ENCODE data around the gene EML1.

EML1 gene

DNA sequence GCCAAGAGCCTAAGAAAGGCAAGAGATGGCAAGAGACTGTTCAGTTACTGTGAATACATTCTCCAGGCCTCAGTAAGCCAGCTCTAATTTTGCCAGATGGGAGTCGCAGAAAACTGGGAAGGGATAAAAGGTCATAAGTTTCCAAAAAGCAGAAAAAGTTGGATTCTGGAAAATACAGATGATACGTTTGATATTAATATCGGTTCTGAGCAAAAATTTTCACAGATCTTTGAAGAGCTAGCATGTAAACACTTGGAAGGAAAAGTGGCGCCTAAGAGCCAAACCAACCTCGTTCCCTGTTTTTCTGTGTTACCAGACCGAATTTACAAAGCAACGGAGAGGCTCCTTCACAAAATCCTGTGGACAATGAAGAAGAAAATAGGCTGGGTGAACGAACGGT lies 7.8 kb upstream of the EML1 start:
- Histone ChIP-seq H3K27me3 (ENCODE audit: low read depth, low read length) (no peaks in the 10 kb centered on the region), H3K9me3 (ENCODE audit: control insufficient read depth in 1 of 2, low read length in 2 of 2) (no peaks in the 10 kb centered on the region), H3K4me3 (ENCODE audit: low read depth in 1 of 2, low read length in 2 of 2) (no peak overlapping the region), H3K27ac (ENCODE audit: low read length) (no peak overlapping the region), H3K4me1 (ENCODE audit: control insufficient read depth in 1 of 2, insufficient read depth in 2 of 2, low read length in 2 of 2) (peaks cover 0 to 28% of the 10 kb centered on the region in 2 donors), H3K36me3 (ENCODE audit: control insufficient read depth in 1 of 2, insufficient read depth in 2 of 2, low read length in 2 of 2) (no peaks in the 10 kb centered on the region)

DNA sequence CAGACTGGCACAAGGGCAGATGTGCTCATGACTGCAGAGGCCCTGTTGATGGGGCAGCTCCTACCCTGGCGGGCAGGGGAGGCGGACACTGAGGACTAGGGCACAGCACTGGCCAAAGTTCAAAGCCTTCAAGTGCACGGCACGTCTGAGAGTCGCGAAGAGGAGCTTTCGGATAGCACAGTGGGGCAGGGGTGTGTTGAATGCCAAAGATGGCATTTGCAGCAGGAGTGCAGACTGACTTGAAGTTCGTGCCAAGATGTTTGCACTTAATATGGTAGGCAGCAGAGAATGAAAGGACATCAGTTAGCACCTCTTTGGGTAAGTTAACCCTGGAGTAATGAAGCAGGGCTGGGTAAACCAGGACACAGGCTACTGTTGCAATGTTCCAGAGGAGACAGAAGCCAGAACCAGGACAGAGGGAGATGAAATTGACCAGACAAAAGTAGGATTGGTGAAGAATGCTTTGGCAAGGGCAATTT lies 6.7 kb upstream of the EML1 start:
- no peaks in the 10 kb centered on the region for H3K36me3 ChIP-seq (ENCODE audit: control insufficient read depth in 1 of 2, insufficient read depth in 2 of 2, low read length in 2 of 2)
- no peak overlapping the region for H3K27ac ChIP-seq (ENCODE audit: low read length)
- H3K4me3 ChIP-seq (ENCODE audit: low read depth in 1 of 2, low read length in 2 of 2), result no peak overlapping the region
- H3K9me3 ChIP-seq (ENCODE audit: control insufficient read depth in 1 of 2, low read length in 2 of 2), result no peaks in the 10 kb centered on the region
- H3K4me1 ChIP-seq (ENCODE audit: control insufficient read depth in 1 of 2, insufficient read depth in 2 of 2, low read length in 2 of 2), result peaks cover 2 to 39% of the 10 kb centered on the region in 2 donors
- no peaks in the 10 kb centered on the region for H3K27me3 ChIP-seq (ENCODE audit: low read depth, low read length)

DNA sequence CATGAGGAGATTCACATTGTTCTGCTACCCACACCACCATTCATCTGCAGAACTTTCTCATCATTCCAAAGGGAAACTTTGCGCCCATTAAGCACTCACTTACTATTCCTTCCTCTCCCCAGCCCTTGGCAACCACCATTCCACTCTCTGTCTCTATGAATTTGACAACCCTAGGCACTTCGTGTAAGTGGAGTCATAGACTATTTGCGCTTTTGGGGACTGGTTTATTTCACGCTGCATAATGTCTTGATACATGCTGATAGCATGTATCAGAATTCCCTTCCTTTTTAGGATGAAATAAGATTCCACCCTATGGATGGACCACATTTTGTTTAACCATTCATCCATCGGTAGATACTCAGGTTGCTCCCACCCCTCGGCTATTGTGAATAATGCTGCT lies 4.5 kb upstream of the EML1 start:
- Histone ChIP-seq H3K36me3 (ENCODE audit: control insufficient read depth in 1 of 2, insufficient read depth in 2 of 2, low read length in 2 of 2) (no peaks in the 10 kb centered on the region), H3K9me3 (ENCODE audit: control insufficient read depth in 1 of 2, low read length in 2 of 2) (no peaks in the 10 kb centered on the region), H3K4me3 (ENCODE audit: low read depth in 1 of 2, low read length in 2 of 2) (no peak overlapping the region), H3K27me3 (ENCODE audit: low read depth, low read length) (peaks cover 3% of the 10 kb centered on the region), H3K4me1 (ENCODE audit: control insufficient read depth in 1 of 2, insufficient read depth in 2 of 2, low read length in 2 of 2) (peaks cover 10 to 49% of the 10 kb centered on the region in 2 donors), H3K27ac (ENCODE audit: low read length) (no peak overlapping the region)

DNA sequence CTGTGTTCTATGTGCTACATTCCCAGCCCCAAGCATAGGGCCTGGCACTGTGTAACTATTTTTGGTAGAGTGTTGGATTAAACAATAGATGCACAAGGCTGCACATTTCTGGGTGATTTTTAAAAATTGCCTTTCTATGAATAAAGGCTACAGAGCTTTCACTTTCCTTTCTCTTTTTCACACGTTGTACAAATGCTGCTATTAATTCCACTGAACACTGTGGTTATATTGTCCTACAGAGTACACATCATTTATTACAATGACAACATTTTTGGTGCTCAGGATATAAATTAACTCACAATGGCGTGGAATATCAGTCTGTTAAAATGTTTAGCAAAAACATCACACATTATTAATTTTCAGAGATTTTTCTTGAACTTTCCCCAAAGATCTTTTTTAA lies 3.6 kb upstream of the EML1 start:
- peaks cover 3% of the 10 kb centered on the region for H3K27me3 ChIP-seq (ENCODE audit: low read depth, low read length)
- H3K4me3 ChIP-seq (ENCODE audit: low read depth in 1 of 2, low read length in 2 of 2), result no peak overlapping the region
- no peak overlapping the region for H3K27ac ChIP-seq (ENCODE audit: low read length)
- no peaks in the 10 kb centered on the region for H3K9me3 ChIP-seq (ENCODE audit: control insufficient read depth in 1 of 2, low read length in 2 of 2)
- H3K36me3 ChIP-seq (ENCODE audit: control insufficient read depth in 1 of 2, insufficient read depth in 2 of 2, low read length in 2 of 2), result no peaks in the 10 kb centered on the region
- peaks cover 10 to 53% of the 10 kb centered on the region in 2 donors for H3K4me1 ChIP-seq (ENCODE audit: control insufficient read depth in 1 of 2, insufficient read depth in 2 of 2, low read length in 2 of 2)

DNA sequence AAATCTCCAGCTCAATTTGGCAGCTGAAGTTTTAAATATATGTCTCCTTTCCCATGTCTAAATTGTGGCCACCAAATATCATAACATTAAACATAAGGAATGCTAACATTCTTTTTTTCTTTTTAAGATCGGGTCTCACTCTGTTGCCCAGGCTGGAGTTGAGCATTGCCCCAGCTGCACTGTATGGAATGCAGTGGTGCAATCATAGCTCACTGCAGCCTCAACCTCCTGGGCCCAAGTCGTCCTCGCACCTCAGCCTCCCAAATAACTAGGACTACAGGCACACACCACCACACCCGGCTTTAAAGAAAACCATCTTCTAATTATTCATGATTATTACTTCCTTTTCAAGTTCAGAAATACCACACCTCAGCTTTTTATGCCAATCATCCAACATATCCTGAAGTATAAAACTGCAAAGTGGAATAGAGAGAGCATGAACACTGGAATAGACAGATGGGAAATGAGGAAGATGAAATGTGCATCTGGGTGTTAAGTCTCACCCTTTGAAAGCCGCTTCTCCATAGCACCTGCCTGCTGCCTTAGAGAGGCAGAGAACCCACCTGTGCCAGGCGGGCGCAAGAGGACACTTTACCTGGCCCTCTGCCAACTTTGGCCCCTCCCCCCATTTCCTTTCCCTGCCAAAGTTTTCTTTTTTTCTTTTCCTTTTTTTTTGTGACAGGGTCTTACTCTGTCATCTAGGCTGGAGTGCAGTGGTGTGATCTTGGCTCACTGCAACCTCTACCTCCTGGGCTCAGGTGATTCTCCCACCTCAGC lies 2.8 kb upstream of the EML1 start:
- no peaks in the 10 kb centered on the region for H3K36me3 ChIP-seq (ENCODE audit: control insufficient read depth in 1 of 2, insufficient read depth in 2 of 2, low read length in 2 of 2)

DNA sequence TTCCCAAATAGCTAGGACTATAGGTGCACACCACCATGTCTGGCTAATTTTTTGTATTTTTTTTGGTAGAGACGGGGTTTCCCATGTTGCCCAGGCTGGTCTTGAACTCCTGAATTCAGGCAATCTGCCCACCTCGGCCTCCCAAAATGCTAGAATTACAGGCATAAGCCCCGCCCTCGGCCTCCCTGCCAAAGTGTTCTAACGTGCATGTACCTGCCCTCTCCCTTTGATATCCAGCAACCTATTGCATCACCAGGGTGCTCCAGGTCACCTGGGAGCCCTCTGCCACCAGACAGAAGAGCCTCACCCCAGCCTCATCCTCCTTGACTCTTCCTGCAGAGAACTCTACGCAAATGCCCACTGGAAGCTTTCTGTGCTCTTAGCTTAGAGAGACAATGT lies 2.2 kb upstream of the EML1 start:
- no peaks in the 10 kb centered on the region for H3K36me3 ChIP-seq (ENCODE audit: control insufficient read depth in 1 of 2, insufficient read depth in 2 of 2, low read length in 2 of 2)
- H3K27ac ChIP-seq (ENCODE audit: low read length), result no peak overlapping the region

More for the DNA sequence above, 2.8 kb upstream of the EML1 start:
- H3K27me3 ChIP-seq (ENCODE audit: low read depth, low read length), result peaks cover 3% of the 10 kb centered on the region
- H3K9me3 ChIP-seq (ENCODE audit: control insufficient read depth in 1 of 2, low read length in 2 of 2), result no peaks in the 10 kb centered on the region
- H3K4me3 ChIP-seq (ENCODE audit: low read depth in 1 of 2, low read length in 2 of 2), result no peak overlapping the region
- H3K27ac ChIP-seq (ENCODE audit: low read length), result no peak overlapping the region
- peaks cover 10 to 55% of the 10 kb centered on the region in 2 donors for H3K4me1 ChIP-seq (ENCODE audit: control insufficient read depth in 1 of 2, insufficient read depth in 2 of 2, low read length in 2 of 2)

DNA sequence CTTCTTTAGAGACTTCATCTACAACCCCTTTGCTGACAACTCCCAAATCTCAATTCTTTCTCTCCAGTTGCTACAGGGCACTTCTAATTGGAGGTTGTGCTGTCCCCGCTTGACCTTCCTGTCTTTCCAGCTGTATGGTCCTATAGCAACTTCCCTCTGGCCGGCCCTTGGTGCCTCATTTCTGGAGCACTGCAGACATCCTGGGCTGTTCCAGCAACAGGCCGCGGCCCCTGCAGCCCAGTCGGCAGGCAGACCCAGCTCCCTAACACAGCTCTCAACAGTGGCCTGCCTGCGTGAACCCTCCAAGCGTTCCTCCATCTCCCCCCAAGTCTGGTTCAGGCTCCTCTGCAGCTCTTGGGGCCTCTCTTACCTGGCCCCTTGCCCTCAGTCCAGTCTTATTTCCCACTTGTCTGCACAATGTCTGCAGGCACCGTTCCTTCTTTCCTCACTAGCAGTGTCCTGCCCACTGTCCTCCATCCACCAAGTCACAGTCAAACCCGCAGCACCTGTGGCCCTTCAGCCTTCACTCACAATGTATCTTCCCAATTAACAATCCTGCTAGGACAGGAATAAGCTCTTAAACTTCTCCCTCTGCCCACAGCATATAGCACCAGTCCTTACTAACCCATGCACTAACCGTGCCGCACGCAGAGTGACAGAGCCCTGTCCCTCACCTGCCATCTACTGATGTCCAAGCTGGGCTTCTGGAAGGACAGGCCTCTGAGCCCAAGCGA lies 1.6 kb upstream of the EML1 start:
- Histone ChIP-seq H3K27me3 (ENCODE audit: low read depth, low read length) (peaks cover 3% of the 10 kb centered on the region), H3K4me1 (ENCODE audit: control insufficient read depth in 1 of 2, insufficient read depth in 2 of 2, low read length in 2 of 2) (peaks cover 10 to 47% of the 10 kb centered on the region in 2 donors), H3K9me3 (ENCODE audit: control insufficient read depth in 1 of 2, low read length in 2 of 2) (no peaks in the 10 kb centered on the region), H3K27ac (ENCODE audit: low read length) (peak overlapping the region; percentile 68), H3K4me3 (ENCODE audit: low read depth in 1 of 2, low read length in 2 of 2) (peak overlapping the region; percentile 38 to 58), H3K36me3 (ENCODE audit: control insufficient read depth in 1 of 2, insufficient read depth in 2 of 2, low read length in 2 of 2) (no peaks in the 10 kb centered on the region)

More for the DNA sequence above, 2.2 kb upstream of the EML1 start:
- Histone ChIP-seq H3K4me1 (ENCODE audit: control insufficient read depth in 1 of 2, insufficient read depth in 2 of 2, low read length in 2 of 2) (peaks cover 10 to 53% of the 10 kb centered on the region in 2 donors), H3K27me3 (ENCODE audit: low read depth, low read length) (peaks cover 3% of the 10 kb centered on the region), H3K4me3 (ENCODE audit: low read depth in 1 of 2, low read length in 2 of 2) (no peak overlapping the region), H3K9me3 (ENCODE audit: control insufficient read depth in 1 of 2, low read length in 2 of 2) (no peaks in the 10 kb centered on the region)

DNA sequence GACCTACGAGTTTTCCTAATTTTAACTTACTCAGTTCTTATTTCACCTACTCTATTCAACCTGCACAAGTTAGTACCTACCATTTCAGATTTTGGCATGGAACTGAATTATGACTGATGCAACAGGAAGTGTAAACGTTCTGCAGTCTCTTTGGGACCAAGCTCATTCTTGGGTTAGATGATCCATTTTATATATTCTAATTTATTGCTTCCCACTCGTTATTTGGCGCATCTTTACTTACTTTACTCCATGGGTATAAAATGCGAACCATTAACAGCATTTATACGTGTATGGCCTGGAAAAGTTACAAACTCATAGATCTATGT lies 1.0 kb upstream of the EML1 start:
- H3K4me1 ChIP-seq (ENCODE audit: control insufficient read depth in 1 of 2, insufficient read depth in 2 of 2, low read length in 2 of 2), result peaks cover 10 to 43% of the 10 kb centered on the region in 2 donors
- no peaks in the 10 kb centered on the region for H3K9me3 ChIP-seq (ENCODE audit: control insufficient read depth in 1 of 2, low read length in 2 of 2)
- peak overlapping the region; percentile 68 for H3K27ac ChIP-seq (ENCODE audit: low read length)
- H3K4me3 ChIP-seq (ENCODE audit: low read depth in 1 of 2, low read length in 2 of 2), result peak overlapping the region; percentile 38 to 58
- H3K27me3 ChIP-seq (ENCODE audit: low read depth, low read length), result peaks cover 3% of the 10 kb centered on the region
- no peaks in the 10 kb centered on the region for H3K36me3 ChIP-seq (ENCODE audit: control insufficient read depth in 1 of 2, insufficient read depth in 2 of 2, low read length in 2 of 2)

DNA sequence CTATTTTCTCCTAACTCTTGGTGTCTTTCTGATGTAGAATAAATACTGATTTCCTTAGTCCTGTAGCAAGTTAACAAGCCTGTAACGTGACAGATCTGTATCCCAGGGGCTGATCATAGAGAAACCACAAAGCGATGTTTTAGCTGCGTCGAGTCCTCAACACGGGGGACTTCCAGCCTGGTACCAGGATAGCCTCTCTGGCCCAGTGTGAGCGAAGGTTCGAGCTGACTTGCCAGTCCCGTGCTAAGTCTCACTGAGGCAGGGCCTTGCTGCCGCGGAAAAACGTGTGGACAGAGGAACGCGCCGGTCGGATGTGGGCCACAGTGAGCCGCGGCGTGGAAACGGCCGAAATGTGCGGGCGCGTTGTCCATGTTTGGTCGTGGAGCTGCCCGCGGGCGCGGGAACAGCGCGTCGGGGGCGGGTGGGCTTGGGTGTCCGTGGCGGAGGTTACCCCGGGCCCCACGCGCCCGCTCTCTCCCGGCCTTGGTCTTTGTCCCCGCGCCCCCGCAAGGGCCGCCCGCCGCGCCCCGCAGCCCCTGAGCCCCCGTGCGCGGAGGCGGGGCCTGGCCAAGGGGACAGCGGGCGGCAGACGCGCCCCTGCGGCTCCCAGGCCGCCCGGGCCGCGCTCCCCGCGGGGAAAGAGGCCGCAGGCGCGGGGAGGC lies 531 bp upstream of the EML1 start:
- Histone ChIP-seq H3K36me3 (ENCODE audit: control insufficient read depth in 1 of 2, insufficient read depth in 2 of 2, low read length in 2 of 2) (no peaks in the 10 kb centered on the region), H3K9me3 (ENCODE audit: control insufficient read depth in 1 of 2, low read length in 2 of 2) (no peaks in the 10 kb centered on the region), H3K4me3 (ENCODE audit: low read depth in 1 of 2, low read length in 2 of 2) (peak overlapping the region; percentile 38 to 58), H3K27ac (ENCODE audit: low read length) (peak overlapping the region; percentile 68), H3K27me3 (ENCODE audit: low read depth, low read length) (peaks cover 3% of the 10 kb centered on the region), H3K4me1 (ENCODE audit: control insufficient read depth in 1 of 2, insufficient read depth in 2 of 2, low read length in 2 of 2) (peaks cover 10 to 38% of the 10 kb centered on the region in 2 donors)

DNA sequence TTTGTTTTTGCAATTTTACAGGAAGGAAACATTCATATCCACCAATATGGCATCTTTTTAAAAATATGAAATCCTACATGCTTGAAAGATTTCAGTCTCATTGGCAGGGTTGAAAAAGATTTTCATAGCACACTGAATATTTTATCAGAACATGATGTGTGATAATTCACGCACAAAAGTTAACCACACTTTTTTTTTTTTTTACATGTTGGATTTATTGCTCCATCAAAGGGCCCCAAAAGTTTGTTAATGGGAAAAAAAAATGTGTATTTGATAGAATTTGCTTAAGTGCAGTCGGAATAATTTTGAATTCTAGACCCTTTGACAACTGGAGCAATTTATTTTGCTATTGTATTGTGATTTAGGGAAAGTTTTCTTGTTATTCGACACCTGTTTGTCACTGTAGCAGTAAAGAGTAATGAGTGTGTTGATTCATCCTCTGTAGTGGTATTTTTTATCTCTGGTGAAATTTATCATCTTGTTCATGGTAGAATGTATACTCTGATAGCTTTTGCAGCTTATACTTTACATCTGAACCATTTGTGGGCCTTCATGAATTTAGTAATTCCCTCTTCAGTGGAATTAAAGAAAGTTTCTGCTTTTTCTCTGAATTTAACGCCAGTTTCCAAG lies 1.1 kb downstream of the EML1 start:
- no peak overlapping the region for H3K27ac ChIP-seq (ENCODE audit: low read length)
- H3K4me1 ChIP-seq (ENCODE audit: control insufficient read depth in 1 of 2, insufficient read depth in 2 of 2, low read length in 2 of 2), result peaks cover 10 to 35% of the 10 kb centered on the region in 2 donors
- H3K27me3 ChIP-seq (ENCODE audit: low read depth, low read length), result peaks cover 3% of the 10 kb centered on the region
- H3K4me3 ChIP-seq (ENCODE audit: low read depth in 1 of 2, low read length in 2 of 2), result peak overlapping the region; percentile 64 to 70
- H3K9me3 ChIP-seq (ENCODE audit: control insufficient read depth in 1 of 2, low read length in 2 of 2), result no peaks in the 10 kb centered on the region
- H3K36me3 ChIP-seq (ENCODE audit: control insufficient read depth in 1 of 2, insufficient read depth in 2 of 2, low read length in 2 of 2), result no peaks in the 10 kb centered on the region

DNA sequence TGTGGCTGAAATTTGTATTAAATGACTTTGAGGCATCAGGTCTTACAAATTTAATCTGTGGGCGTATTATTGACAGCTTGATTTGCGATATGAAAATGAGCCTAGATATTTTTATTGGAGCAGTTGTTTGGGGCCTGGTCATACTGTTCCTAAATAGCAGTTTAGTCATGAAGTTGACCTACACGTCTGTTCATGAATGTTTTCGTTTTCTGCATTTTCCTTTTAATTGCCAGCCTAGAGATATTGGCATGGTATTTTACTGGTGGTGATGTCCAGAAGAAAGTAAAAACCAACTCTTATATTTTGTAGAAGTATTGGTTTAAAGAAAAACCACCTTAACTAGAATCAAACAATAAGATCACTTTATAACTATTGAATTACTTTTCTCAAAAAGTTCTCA lies 1.8 kb downstream of the EML1 start:
- H3K27me3 ChIP-seq (ENCODE audit: low read depth, low read length), result peaks cover 3% of the 10 kb centered on the region
- no peak overlapping the region for H3K27ac ChIP-seq (ENCODE audit: low read length)
- no peaks in the 10 kb centered on the region for H3K36me3 ChIP-seq (ENCODE audit: control insufficient read depth in 1 of 2, insufficient read depth in 2 of 2, low read length in 2 of 2)
- peak overlapping the region in 1 of 2 donors; percentile 70 for H3K4me3 ChIP-seq (ENCODE audit: low read depth in 1 of 2, low read length in 2 of 2)
- no peaks in the 10 kb centered on the region for H3K9me3 ChIP-seq (ENCODE audit: control insufficient read depth in 1 of 2, low read length in 2 of 2)
- peaks cover 10 to 30% of the 10 kb centered on the region in 2 donors for H3K4me1 ChIP-seq (ENCODE audit: control insufficient read depth in 1 of 2, insufficient read depth in 2 of 2, low read length in 2 of 2)
